WERI-Rb-1 (cell line): ENCODE results near the gene DCLRE1A.

Source experiments
- DNase-seq: peaks from one replicate; pipeline ENCODE4 v3.0.0-alpha.2; 2020
- H3K27ac ChIP-seq: fragments of 250-450 bp; sonication (Bioruptor Pico); 2 replicates; pipeline ENCODE4 v1.5.1; 2020; ENCODE audit warnings: mild to moderate bottlenecking, moderate library complexity
- H3K27me3 ChIP-seq: fragments of 250-450 bp; sonication (Bioruptor Pico); 2 replicates; pipeline ENCODE4 v1.5.1; 2021; ENCODE audit warnings: mild to moderate bottlenecking, low read depth, moderate library complexity; ENCODE audit not compliant: insufficient read depth, severe bottlenecking
- H3K36me3 ChIP-seq: fragments of 250-450 bp; sonication (Bioruptor Pico); 2 replicates; pipeline ENCODE4 v1.5.1; 2020; ENCODE audit warnings: mild to moderate bottlenecking, moderate library complexity
- H3K4me3 ChIP-seq: 2 replicates; pipeline ENCODE4 v1.5.1; 2011; ENCODE audit warnings: low read depth, mild to moderate bottlenecking, control low read depth, low read length
- H3K9me3 ChIP-seq: fragments of 250-450 bp; sonication (Bioruptor Pico); 2 replicates; pipeline ENCODE4 v1.5.1; 2021; ENCODE audit warnings: mild to moderate bottlenecking, moderate library complexity; ENCODE audit not compliant: severe bottlenecking
- TF ChIP-seq, protein P1 (sequence below): IDR thresholded peaks from 2 replicates; pipeline ENCODE4 v1.5.1; 2011; ENCODE audit warnings: low read depth, mild to moderate bottlenecking, control low read depth, inconsistent platforms, low read length

The DCLRE1A gene

DNA sequence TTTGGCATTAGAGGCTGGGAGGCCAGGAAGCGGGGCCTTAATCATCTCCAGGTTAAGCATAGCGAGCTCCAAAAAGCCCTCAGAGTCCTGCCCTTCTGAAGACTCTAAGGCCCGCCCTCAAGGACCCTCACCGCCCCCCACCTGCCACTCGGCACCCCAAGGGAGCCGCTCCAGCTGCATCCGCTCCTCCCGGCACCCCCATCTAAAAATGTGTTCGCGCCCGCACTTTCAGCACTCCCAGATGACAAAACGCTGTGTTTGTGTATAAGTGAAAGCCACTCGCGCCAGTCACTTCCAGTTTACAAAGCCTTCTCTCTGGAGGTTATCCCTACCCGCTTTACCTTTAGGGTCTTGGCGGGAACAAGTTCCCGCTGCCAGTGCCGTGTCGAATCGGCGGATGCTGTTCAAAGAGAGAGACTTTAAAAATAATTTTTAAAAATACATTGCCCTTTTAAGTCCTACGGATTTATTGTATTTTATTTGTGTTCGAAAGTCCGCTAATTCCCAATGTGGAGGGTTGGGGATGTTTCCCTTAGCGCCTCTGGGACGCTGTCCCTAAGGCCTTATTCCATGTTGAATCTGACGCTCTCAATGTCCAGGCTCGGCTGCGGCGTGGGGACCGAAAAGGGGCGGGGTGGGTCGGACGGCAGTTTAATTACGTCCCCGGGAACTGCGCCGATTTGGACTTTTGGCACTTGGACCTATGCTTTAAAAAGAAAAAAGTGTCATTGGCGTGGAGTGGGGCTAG lies at the start of gene DCLRE1A, which contains the start of gene NHLRC2:
DCLRE1A (minus strand) TSS at position 70 of the 748 bp plus-strand sequence. CDS start 900 bp downstream, outside the sequence.
NHLRC2 (plus strand) TSS at position 649 of the 748 bp plus-strand sequence. CDS start 212 bp downstream, outside the sequence.
- DNase-seq = peak; percentile 77
- no peaks in the 10 kb centered on the region for H3K27me3 ChIP-seq
- H3K36me3 ChIP-seq = peaks cover 29% of the 10 kb centered on the region
- TF ChIP-seq, protein P1, sequence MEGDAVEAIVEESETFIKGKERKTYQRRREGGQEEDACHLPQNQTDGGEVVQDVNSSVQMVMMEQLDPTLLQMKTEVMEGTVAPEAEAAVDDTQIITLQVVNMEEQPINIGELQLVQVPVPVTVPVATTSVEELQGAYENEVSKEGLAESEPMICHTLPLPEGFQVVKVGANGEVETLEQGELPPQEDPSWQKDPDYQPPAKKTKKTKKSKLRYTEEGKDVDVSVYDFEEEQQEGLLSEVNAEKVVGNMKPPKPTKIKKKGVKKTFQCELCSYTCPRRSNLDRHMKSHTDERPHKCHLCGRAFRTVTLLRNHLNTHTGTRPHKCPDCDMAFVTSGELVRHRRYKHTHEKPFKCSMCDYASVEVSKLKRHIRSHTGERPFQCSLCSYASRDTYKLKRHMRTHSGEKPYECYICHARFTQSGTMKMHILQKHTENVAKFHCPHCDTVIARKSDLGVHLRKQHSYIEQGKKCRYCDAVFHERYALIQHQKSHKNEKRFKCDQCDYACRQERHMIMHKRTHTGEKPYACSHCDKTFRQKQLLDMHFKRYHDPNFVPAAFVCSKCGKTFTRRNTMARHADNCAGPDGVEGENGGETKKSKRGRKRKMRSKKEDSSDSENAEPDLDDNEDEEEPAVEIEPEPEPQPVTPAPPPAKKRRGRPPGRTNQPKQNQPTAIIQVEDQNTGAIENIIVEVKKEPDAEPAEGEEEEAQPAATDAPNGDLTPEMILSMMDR = no peak
- no peaks in the 10 kb centered on the region for H3K9me3 ChIP-seq
- peak within 1 kb of the TSS; percentile 87 for H3K4me3 ChIP-seq
- peak within 1 kb of the TSS; percentile 98 for H3K27ac ChIP-seq

GRCh38 chr10:113899952-113900598 lies 46.2 kb upstream of the DCLRE1A start:
- H3K27me3 ChIP-seq = no peaks in the 10 kb centered on the region
- peaks cover 46% of the 10 kb centered on the region for H3K36me3 ChIP-seq
- H3K9me3 ChIP-seq = no peaks in the 10 kb centered on the region
- no peak overlapping the region for H3K4me3 ChIP-seq
- DNase-seq = no peak
- TF ChIP-seq, protein P1 = no peak
- H3K27ac ChIP-seq = no peak overlapping the region

GRCh38 chr10:113897693-113898618 lies 44.1 kb upstream of the DCLRE1A start:
- H3K27ac ChIP-seq = no peak overlapping the region
- H3K9me3 ChIP-seq = no peaks in the 10 kb centered on the region
- no peak for DNase-seq
- H3K4me3 ChIP-seq = no peak overlapping the region
- H3K27me3 ChIP-seq = no peaks in the 10 kb centered on the region
- TF ChIP-seq, protein P1 = no peak
- peaks cover 36% of the 10 kb centered on the region for H3K36me3 ChIP-seq

- TF ChIP-seq, protein P1 = no peak
- Histone ChIP-seq H3K27me3 (no peaks in the 10 kb centered on the region), H3K36me3 (peaks cover 29% of the 10 kb centered on the region), H3K4me3 (no peak overlapping the region), H3K27ac (no peak overlapping the region), H3K9me3 (no peaks in the 10 kb centered on the region)
- no peak for DNase-seq
Observed at GRCh38 chr10:113895018-113895417, 41.1 kb upstream of the DCLRE1A start.

GRCh38 chr10:113894581-113894980 lies 40.7 kb upstream of the DCLRE1A start:
- TF ChIP-seq, protein P1 = no peak
- Histone ChIP-seq H3K36me3 (peaks cover 31% of the 10 kb centered on the region), H3K27me3 (no peaks in the 10 kb centered on the region), H3K9me3 (no peaks in the 10 kb centered on the region), H3K27ac (no peak overlapping the region), H3K4me3 (no peak overlapping the region)
- DNase-seq = no peak
